MM.1S (cell line): ENCODE measurements around the gene RABGAP1L.

Source experiments
- CTCF ChIP-seq: fragments of 300-600 bp; sonication (generic); IDR thresholded peaks from 2 replicates; pipeline ENCODE4 v1.5.1; 2016; ENCODE audit warnings: antibody characterized with exemption, low read length, mixed read lengths
- EZH2 ChIP-seq: fragments of 300-600 bp; sonication (generic); optimal IDR thresholded peaks from 2 replicates; pipeline ENCODE3; 2017; ENCODE audit warnings: low read depth, mild to moderate bottlenecking, antibody characterized with exemption, low read length, mixed read lengths
- EZH2phosphoT487 ChIP-seq: fragments of 300-600 bp; sonication (generic); IDR thresholded peaks from 2 replicates; pipeline ENCODE4 v1.6.1; 2018; ENCODE audit warnings: antibody characterized with exemption, low read length

- TF ChIP-seq EZH2phosphoT487 (no peak), CTCF (no peak), EZH2 (no peak)
Measured at GRCh38 chr1:174818014-174818616, 658.8 kb downstream of the RABGAP1L start.
